B cell (primary cell): ENCODE results near the gene IBTK.

Source experiments
- CTCF ChIP-seq: fragments of 200-600 bp; IDR thresholded peaks from one replicate; pipeline ENCODE4 v1.8.0; 2022; ENCODE audit warnings: antibody characterized with exemption, mild to moderate bottlenecking
- EZH2 ChIP-seq: IDR thresholded peaks from 2 replicates; pipeline ENCODE4 v1.6.1; 2012; ENCODE audit warnings: borderline replicate concordance, low read depth, mild to moderate bottlenecking, moderate library complexity, low read length; ENCODE audit not compliant: insufficient read depth, poor library complexity, severe bottlenecking

- TF ChIP-seq CTCF (no peak), EZH2 (no peak)
Observed at GRCh38 chr6:82247505-82248272, at the start of gene IBTK.
